Ecto neural progenitor cell (in vitro differentiated cells): ENCODE measurements around the gene PAH.

Source experiments
- DNase-seq: peaks from one replicate; pipeline ENCODE4 v3.0.0-alpha.2; 2018; ENCODE audit warnings: low spot score

PAH gene

GRCh38 chr12:102821149-102821548 is 95.9 kb downstream of the PAH start:
- no peak for DNase-seq

- no peak for DNase-seq
Measured at GRCh38 chr12:102816816-102817434, 100.1 kb downstream of the PAH start.

- no peak for DNase-seq
Measured at GRCh38 chr12:102814691-102815367, 102.2 kb downstream of the PAH start.

GRCh38 chr12:102812344-102812743 is 104.7 kb downstream of the PAH start:
- DNase-seq: no peak

- DNase-seq: peak; percentile 69
Measured at GRCh38 chr12:102811110-102811737, 105.8 kb downstream of the PAH start.

- no peak for DNase-seq
Measured at GRCh38 chr12:102808412-102808811, 108.6 kb downstream of the PAH start.

- no peak for DNase-seq
Measured at GRCh38 chr12:102806592-102806991, 110.5 kb downstream of the PAH start.

GRCh38 chr12:102806110-102806509 is 110.9 kb downstream of the PAH start:
- DNase-seq: no peak

- no peak for DNase-seq
Measured at GRCh38 chr12:102800565-102800964, 116.5 kb downstream of the PAH start.

GRCh38 chr12:102799229-102799628 is 117.8 kb downstream of the PAH start:
- DNase-seq: no peak

GRCh38 chr12:102797528-102797927 is 119.5 kb downstream of the PAH start:
- no peak for DNase-seq

GRCh38 chr12:102793921-102794320 is 123.1 kb downstream of the PAH start:
- no peak for DNase-seq
